Mesenchymal stem cell (in vitro differentiated cells and primary cell): ENCODE measurements around the gene SERPINB6.
"Not testable (repeated sequence)": the region's sequence is repeated elsewhere in the genome, so short reads cannot be mapped to it uniquely, and the experiment has no call there.

ENCODE experiments used
- DNase-seq: peaks from one replicate; pipeline ENCODE4 v3.0.0-alpha.2; 2013
- H2AFZ ChIP-seq: one replicate; pipeline ENCODE4 v1.6.1; 2013; ENCODE audit warnings: low read depth, mild to moderate bottlenecking, control low read depth, inconsistent platforms, low read length, moderate library complexity
- H2AK5ac ChIP-seq: 2 replicates; pipeline ENCODE4 v1.6.1; 2013; ENCODE audit warnings: low read length, moderate library complexity, mild to moderate bottlenecking, inconsistent platforms; ENCODE audit not compliant: severe bottlenecking
- H2BK120ac ChIP-seq: one replicate; pipeline ENCODE4 v1.6.1; 2013; ENCODE audit warnings: low read depth, mild to moderate bottlenecking, inconsistent platforms, low read length, moderate library complexity
- H2BK12ac ChIP-seq, 2 experiments: one replicate each; pipeline ENCODE4 v1.6.1; 2013; ENCODE audit warnings: inconsistent platforms in 2 of 2, low read length in 2 of 2, mild to moderate bottlenecking in 2 of 2, moderate library complexity in 2 of 2, control low read depth in 1 of 2
- H2BK15ac ChIP-seq: one replicate; pipeline ENCODE4 v1.6.1; 2013; ENCODE audit warnings: mild to moderate bottlenecking, low read depth, inconsistent platforms; ENCODE audit not compliant: poor library complexity, severe bottlenecking
- H2BK5ac ChIP-seq: 2 replicates; pipeline ENCODE4 v1.6.1; 2013; ENCODE audit warnings: low read depth, mild to moderate bottlenecking, low read length, control low read depth, inconsistent platforms; ENCODE audit not compliant: poor library complexity, severe bottlenecking
- H3K14ac ChIP-seq, 2 experiments: one replicate each; pipeline ENCODE4 v1.6.1; 2013; ENCODE audit warnings: inconsistent platforms in 2 of 2, low read length in 2 of 2, control low read depth in 1 of 2, mild to moderate bottlenecking in 1 of 2, moderate library complexity in 1 of 2
- H3K18ac ChIP-seq, 2 experiments: one replicate each; pipeline ENCODE4 v1.6.1; 2013; ENCODE audit warnings: inconsistent platforms in 2 of 2, low read length in 2 of 2, control low read depth in 1 of 2, low read depth in 1 of 2, mild to moderate bottlenecking in 1 of 2
- H3K23ac ChIP-seq, 2 experiments: one replicate each; pipeline ENCODE4 v1.6.1; 2013; ENCODE audit warnings: inconsistent platforms in 2 of 2, low read length in 2 of 2, mild to moderate bottlenecking in 2 of 2, moderate library complexity in 2 of 2, control low read depth in 1 of 2
- H3K27ac ChIP-seq: 2 replicates; pipeline ENCODE4 v1.5.1; 2013; ENCODE audit warnings: mild to moderate bottlenecking, moderate library complexity, low read length, control low read depth, inconsistent platforms; ENCODE audit not compliant: poor library complexity, severe bottlenecking
- H3K27me3 ChIP-seq, 2 experiments: 2 replicates each; pipeline versions ENCODE4 v1.6.1 to v1.7.0; 2013; ENCODE audit warnings: low read length in 2 of 2, mild to moderate bottlenecking in 2 of 2, moderate library complexity in 2 of 2, control low read depth in 1 of 2, inconsistent platforms in 1 of 2; ENCODE audit not compliant: control insufficient read depth in 1 of 2, insufficient read depth in 1 of 2
- H3K36me3 ChIP-seq, 2 experiments: 2 replicates each; pipeline versions ENCODE4 v1.6.1 to v1.7.0; 2013; ENCODE audit warnings: low read length in 2 of 2, control low read depth in 1 of 2, inconsistent platforms in 1 of 2, low read depth in 1 of 2, mild to moderate bottlenecking in 1 of 2; ENCODE audit not compliant: insufficient read depth in 2 of 2, control insufficient read depth in 1 of 2
- H3K4ac ChIP-seq, 2 experiments: one replicate each; pipeline ENCODE4 v1.6.1; 2013; ENCODE audit warnings: inconsistent platforms in 2 of 2, low read length in 2 of 2, mild to moderate bottlenecking in 2 of 2, moderate library complexity in 2 of 2, control low read depth in 1 of 2, low read depth in 1 of 2
- H3K4me1 ChIP-seq: 2 replicates; pipeline ENCODE4 v1.6.1; 2013; ENCODE audit warnings: low read depth, low read length, control low read depth; ENCODE audit not compliant: control insufficient read depth, insufficient read depth
- H3K4me2 ChIP-seq: 2 replicates; pipeline ENCODE4 v1.6.1; 2013; ENCODE audit warnings: low read length, mild to moderate bottlenecking, inconsistent platforms; ENCODE audit not compliant: poor library complexity, severe bottlenecking
- H3K4me3 ChIP-seq, 2 experiments: 2 replicates each; pipeline versions ENCODE4 v1.5.1 to v1.7.0; 2013; ENCODE audit warnings: low read length in 2 of 2, mild to moderate bottlenecking in 2 of 2, control low read depth in 1 of 2, low read depth in 1 of 2; ENCODE audit not compliant: insufficient read depth in 1 of 2
- H3K79me1 ChIP-seq: replicated peaks from 2 replicates; pipeline ENCODE4 v1.6.1; 2013; ENCODE audit warnings: mild to moderate bottlenecking, control low read depth, low read length, inconsistent platforms; ENCODE audit not compliant: poor library complexity, severe bottlenecking
- H3K9ac ChIP-seq: 2 replicates; pipeline ENCODE4 v1.7.0; 2013; ENCODE audit warnings: mild to moderate bottlenecking, low read length, moderate library complexity
- H3K9me3 ChIP-seq: 2 replicates; pipeline ENCODE4 v1.7.0; 2013; ENCODE audit warnings: mild to moderate bottlenecking, low read length; ENCODE audit not compliant: control insufficient read depth
- H4K8ac ChIP-seq: one replicate; pipeline ENCODE4 v1.6.1; 2013; ENCODE audit warnings: inconsistent platforms, mild to moderate bottlenecking, low read length, moderate library complexity
- H4K91ac ChIP-seq: one replicate; pipeline ENCODE4 v1.6.1; 2013; ENCODE audit warnings: mild to moderate bottlenecking, low read length, inconsistent platforms
- WGBS: methylation state at CpG from one replicate; pipeline ENCODE4 v1.1.7; 2013; ENCODE audit warnings: mixed read lengths; 5-methylcytosine and 5-hydroxymethylcytosine counted together

Gene SERPINB6

DNA sequence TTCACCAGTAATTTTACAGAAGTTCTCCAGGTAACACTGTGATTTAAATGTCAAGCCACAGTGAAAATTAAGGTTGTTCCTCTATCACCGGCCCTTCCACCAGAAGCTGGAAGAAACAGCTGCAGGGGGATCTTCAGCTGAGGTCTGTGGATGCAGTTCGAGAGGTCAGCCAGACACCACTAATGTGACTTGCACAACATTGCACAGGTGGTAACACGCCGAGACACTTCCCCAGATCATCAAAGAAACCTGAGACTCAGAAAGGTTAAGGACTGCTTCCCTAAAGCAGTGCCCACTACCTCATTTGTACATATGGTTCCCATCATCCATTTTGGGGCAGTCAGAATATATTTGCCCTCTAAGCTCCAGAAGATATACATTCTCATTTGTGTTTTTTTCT, 60.2 kb downstream of the SERPINB6 start:
- H3K4me2 ChIP-seq = no peak overlapping the region
- H3K4me3 ChIP-seq = no peak overlapping the region
- no peak for DNase-seq
- 94% methylated on average over 4 of the region's 4 CpGs for WGBS
- H3K4ac ChIP-seq = no peak overlapping the region
- no peak overlapping the region for H2BK12ac ChIP-seq
- no peaks in the 10 kb centered on the region for H3K79me1 ChIP-seq
- H2AFZ ChIP-seq = no peak overlapping the region
- H3K9ac ChIP-seq = no peak overlapping the region
- no peaks in the 10 kb centered on the region for H3K36me3 ChIP-seq
- no peak overlapping the region for H2BK5ac ChIP-seq
- peaks cover 2% of the 10 kb centered on the region for H3K4me1 ChIP-seq
- no peak overlapping the region for H2BK15ac ChIP-seq
- H4K91ac ChIP-seq = no peak overlapping the region
- H2AK5ac ChIP-seq = no peak overlapping the region
- no peak overlapping the region for H3K23ac ChIP-seq
- H3K27ac ChIP-seq = no peak overlapping the region
- H2BK120ac ChIP-seq = no peak overlapping the region
- peaks cover 0 to 5% of the 10 kb centered on the region in 2 experiments for H3K27me3 ChIP-seq
- no peak overlapping the region for H4K8ac ChIP-seq
- H3K9me3 ChIP-seq = no peaks in the 10 kb centered on the region
- H3K18ac ChIP-seq = no peak overlapping the region
- H3K14ac ChIP-seq = no peak overlapping the region

DNA sequence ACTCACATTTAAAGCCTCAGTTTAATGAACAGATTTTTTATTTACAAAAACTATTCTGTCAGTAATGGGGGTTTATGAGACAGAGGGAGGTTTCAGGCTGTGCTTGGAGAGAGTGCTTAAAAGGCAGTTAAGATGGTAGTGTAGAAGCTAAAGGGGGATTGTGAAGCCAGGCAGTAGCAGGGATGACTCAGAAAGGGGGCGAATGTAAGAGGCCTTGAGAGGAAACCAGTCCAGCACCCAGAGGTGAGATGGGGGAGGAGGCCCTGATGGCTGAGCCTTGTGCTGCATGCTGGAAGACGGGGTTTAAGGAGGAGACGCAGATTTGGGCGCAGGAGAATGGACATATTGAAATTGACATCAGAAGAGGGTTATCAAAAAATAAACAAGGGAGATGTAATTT, 61.6 kb downstream of the SERPINB6 start:
- H2BK12ac ChIP-seq = no peak overlapping the region
- H3K4me2 ChIP-seq = no peak overlapping the region
- H2AFZ ChIP-seq = no peak overlapping the region
- H3K23ac ChIP-seq = no peak overlapping the region
- H3K9me3 ChIP-seq = no peaks in the 10 kb centered on the region
- no peak overlapping the region for H3K14ac ChIP-seq
- no peaks in the 10 kb centered on the region for H3K36me3 ChIP-seq
- no peak overlapping the region for H3K27ac ChIP-seq
- no peak overlapping the region for H2BK5ac ChIP-seq
- DNase-seq = peak; percentile 32
- WGBS = 69% methylated on average over 2 of the region's 4 CpGs
- no peak overlapping the region for H2BK120ac ChIP-seq
- no peak overlapping the region for H3K9ac ChIP-seq
- H3K4ac ChIP-seq = no peak overlapping the region
- H3K79me1 ChIP-seq = no peaks in the 10 kb centered on the region
- no peak overlapping the region for H4K8ac ChIP-seq
- peaks cover 0 to 3% of the 10 kb centered on the region in 2 experiments for H3K27me3 ChIP-seq
- peaks cover 2% of the 10 kb centered on the region for H3K4me1 ChIP-seq
- H3K18ac ChIP-seq = no peak overlapping the region
- H3K4me3 ChIP-seq = no peak overlapping the region
- no peak overlapping the region for H2AK5ac ChIP-seq
- H4K91ac ChIP-seq = no peak overlapping the region
- H2BK15ac ChIP-seq = no peak overlapping the region

DNA sequence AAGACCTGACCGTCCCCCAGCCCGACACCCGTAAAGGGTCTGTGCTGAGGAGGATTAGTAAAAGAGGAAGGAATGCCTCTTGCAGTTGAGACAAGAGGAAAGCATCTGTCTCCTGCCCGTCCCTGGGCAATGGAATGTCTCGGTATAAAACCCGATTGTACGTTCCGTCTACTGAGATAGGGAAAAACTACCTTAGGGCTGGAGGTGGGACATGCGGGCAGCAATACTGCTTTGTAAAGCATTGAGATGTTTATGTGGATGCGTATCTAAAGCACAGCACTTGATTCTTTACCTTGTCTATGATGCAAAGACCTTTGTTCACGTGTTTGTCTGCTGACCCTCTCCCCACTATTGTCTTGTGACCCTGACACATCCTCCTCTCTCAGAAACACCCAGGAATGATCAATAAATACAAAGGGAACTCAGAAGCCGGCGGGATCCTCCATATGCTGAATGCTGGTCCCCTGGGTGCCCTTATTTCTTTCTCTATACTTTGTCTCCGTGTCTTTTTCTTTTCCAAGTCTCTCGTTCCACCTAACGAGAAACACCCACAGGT, 62.2 kb downstream of the SERPINB6 start:
- H3K9me3 ChIP-seq, H3K36me3 ChIP-seq: not testable (repeated sequence)
- 48% methylated on average over 14 of the region's 16 CpGs for WGBS

DNA sequence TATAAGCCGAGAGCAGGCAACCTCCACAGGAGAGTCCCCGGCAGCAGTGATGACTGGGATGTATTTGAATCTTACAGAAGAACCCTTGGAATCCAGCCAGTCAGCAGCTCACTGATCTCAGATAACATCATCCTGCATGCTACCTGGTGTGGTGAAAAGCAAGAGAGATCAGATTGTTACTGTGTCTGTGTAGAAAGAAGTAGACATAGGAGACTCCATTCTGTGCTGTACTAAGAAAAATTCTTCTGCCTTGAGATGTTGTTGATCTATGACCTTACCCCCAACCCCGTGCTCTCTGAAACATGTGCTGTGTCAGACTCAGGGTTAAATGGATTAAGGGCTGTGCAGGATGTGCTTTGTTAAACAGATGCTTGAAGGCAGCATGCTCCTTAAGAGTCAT, 62.9 kb downstream of the SERPINB6 start:
- not testable (repeated sequence) for H2BK5ac ChIP-seq, H3K9ac ChIP-seq, H3K4me2 ChIP-seq, H3K23ac ChIP-seq, H3K9me3 ChIP-seq, H2AFZ ChIP-seq, H3K4me3 ChIP-seq, H3K36me3 ChIP-seq, H3K14ac ChIP-seq, H4K91ac ChIP-seq, H3K27me3 ChIP-seq, H2BK120ac ChIP-seq, H3K18ac ChIP-seq, H3K4me1 ChIP-seq, H4K8ac ChIP-seq, H2BK12ac ChIP-seq, H3K79me1 ChIP-seq, H2BK15ac ChIP-seq, H3K4ac ChIP-seq, H2AK5ac ChIP-seq, H3K27ac ChIP-seq
- peak; percentile 38 for DNase-seq
- WGBS = 85% methylated on average over 1 of the region's 3 CpGs

More for the DNA sequence above, 62.2 kb downstream of the SERPINB6 start:
- not testable (repeated sequence) for H3K79me1 ChIP-seq, H2BK5ac ChIP-seq, H3K27me3 ChIP-seq, H3K4me1 ChIP-seq, H4K8ac ChIP-seq, H2BK120ac ChIP-seq, H2BK15ac ChIP-seq, H4K91ac ChIP-seq, H3K18ac ChIP-seq, H2AK5ac ChIP-seq, H3K4me2 ChIP-seq, H2AFZ ChIP-seq, H3K23ac ChIP-seq, H3K9ac ChIP-seq, H2BK12ac ChIP-seq, H3K27ac ChIP-seq, H3K4me3 ChIP-seq, DNase-seq, H3K14ac ChIP-seq, H3K4ac ChIP-seq
